GM20431 (cell line): ENCODE results near the gene PDXDC1.
"Not testable (repeated sequence)": the region's sequence is repeated elsewhere in the genome, so short reads cannot be mapped to it uniquely, and the experiment has no call there.

Source experiments
- in situ Hi-C: fragments of 300-500 bp; cut with MseI, MboI; formaldehyde crosslinking; loops from one replicate; pipeline ENCODE4 v1.15.0; 2020; ENCODE audit warnings: low sequenced_read_pairs; ENCODE audit not compliant: unreplicated experiment

Gene PDXDC1

DNA sequence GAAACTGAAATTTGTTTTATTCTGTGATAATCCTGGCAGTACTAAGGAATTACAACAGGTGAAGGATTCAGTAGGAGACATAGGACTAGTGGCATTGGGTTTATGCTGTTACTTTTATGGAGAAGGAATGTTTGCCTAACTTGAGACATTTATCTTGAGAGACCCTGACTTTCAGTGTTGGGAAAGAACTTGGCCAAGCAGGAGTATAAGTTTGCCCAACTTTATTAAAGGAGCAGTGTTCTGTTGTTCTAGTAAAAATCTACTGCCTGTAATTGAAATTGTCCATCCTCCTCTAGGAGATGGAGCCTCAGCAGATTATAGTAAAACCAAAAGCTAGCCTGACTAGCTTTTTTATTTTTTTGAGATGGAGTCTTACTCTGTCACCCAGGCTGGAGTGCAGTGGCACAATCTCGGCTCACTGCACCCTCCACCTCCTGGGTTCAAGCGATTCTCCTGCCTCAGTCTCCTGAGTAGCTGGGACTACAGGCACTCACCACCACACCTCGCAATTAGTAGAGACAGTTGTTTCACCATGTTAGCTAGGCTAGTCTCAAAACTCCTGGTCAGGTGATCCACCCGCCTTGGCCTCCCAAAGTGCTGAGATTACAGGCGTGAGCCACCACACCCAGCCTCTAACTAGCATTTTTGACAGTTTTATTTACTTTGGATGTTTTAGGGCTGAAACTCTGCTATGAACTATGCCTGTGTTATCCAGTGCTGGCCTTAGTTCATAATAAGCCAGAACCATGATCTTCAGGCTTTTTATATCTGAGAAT lies 30.7 kb downstream of the PDXDC1 start:
- in situ Hi-C loops: not testable (repeated sequence)

DNA sequence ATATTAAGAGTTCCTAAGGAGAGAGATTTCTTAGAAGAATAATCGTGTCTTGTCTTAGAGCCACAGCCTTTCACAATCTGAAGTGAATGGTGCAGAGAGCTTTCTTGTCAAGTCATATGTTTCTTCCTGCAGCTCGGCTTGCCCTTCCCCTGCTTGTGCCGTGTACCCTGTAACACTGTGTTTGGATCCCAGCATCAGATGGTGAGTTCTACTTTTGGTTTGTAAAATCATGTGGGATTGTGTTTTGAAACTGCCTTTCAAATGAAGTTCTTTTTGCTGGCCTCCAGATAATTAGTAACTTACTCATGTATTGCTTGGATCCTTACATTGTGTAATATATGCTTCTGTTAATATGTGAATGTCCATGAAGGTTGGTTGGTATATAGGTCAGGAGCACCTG lies 33.8 kb downstream of the PDXDC1 start:
- in situ Hi-C loops: not testable (repeated sequence)

DNA sequence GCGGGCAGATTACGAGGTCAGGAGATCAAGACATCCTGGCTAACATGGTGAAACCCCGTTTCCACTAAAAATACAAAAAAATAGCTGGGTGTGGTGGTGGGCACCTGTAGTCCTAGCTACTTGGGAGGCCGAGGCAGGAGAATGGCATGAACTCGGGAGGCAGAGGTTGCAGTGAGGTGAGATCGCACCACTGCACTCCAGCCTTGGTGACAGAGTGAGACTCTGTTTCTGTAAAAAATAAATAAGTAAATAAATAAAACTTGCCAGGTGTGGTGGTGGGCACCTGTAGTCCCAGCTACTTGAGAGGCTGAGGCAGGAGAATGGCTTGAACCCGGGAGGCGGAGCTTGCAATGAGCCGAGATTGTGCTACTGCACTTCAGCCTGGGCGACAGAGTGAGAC lies 38.1 kb downstream of the PDXDC1 start:
- in situ Hi-C loops: not testable (repeated sequence)

DNA sequence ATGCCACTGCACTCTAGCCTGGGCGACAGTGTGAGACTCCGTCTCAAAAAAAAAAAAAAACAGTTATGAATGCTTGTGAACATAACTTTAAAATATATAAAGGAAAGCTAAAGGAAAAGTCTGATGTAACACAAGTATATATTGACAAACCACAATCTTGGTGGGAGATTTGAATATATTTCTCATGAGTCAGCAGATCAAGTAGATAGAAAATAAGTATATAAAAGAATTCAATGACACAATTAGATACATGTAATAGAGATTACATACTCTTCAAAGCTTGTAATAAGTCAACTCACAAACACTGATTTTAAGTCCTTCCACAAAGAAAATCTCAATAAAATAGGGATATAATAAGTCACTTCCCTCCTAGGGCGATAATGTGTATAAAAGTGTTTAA lies 40.8 kb downstream of the PDXDC1 start:
- in situ Hi-C loops: not testable (repeated sequence)

DNA sequence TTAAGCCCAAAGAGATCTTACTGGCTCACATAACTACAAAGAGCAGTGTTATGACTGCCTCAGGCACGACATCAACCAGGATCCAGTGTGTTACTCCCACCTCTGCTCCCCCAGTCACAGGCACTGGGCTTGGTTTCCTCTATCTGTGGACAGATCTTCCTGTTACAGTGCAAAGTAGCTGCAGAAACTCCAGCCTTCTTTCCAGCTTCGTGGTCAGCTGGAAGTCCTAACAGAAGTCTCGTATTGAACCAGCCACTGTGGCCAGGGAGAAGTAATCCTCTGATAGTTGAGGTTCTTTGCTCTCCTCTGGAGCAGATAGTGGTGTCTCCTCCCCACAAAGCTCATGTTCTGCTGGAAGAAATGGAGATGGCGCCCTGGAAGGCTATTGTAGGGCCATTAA lies 41.5 kb downstream of the PDXDC1 start:
- in situ Hi-C loops: not testable (repeated sequence)

DNA sequence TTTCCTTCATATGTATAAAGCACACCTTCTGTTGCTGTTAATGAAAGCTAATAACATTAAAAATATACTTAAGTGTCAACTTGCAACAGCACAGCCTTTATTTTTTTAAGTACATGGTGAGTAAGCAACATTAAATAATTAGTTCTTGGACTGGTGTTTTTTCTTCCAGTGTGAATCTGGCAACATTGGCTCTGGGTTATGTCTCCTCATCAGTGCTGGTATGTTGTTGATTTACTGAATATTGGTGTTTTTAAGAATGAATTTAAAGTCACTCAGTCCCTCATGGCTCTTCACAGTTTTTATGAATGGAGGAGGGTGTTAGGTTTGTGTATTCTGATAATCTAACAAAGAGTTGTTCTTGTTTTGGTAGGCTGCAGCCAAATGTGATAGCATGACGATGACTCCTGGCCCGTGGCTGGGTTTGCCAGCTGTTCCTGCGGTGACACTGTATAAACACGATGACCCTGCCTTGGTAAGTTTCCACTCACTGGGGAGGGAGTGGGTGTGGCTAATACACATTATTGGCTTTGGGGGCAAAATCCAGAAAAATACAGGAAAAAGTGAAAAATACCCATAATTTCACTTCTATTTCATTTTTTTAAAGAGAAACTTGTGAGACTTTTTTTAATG lies 42.2 kb downstream of the PDXDC1 start:
- in situ Hi-C loops: not testable (repeated sequence)

DNA sequence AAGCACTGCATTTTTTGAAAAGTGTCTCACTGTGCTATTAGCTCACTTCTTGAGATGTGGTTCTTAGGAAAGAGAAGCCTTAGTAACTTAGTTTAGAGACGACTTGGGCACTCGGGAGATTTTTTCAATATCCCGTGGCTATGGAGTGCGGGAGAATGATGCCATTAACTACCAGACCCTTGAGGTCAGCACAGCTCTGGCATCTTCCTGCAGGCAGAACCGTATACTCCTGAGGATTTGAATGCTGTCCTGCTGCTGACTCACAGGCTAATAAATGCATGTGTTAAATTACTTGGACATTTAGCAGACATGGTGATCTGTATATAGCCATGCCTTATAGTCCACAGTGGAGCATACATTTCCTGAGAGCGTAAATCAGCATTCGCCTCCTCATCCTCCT lies 46.6 kb downstream of the PDXDC1 start:
- in situ Hi-C loops: not testable (repeated sequence)

DNA sequence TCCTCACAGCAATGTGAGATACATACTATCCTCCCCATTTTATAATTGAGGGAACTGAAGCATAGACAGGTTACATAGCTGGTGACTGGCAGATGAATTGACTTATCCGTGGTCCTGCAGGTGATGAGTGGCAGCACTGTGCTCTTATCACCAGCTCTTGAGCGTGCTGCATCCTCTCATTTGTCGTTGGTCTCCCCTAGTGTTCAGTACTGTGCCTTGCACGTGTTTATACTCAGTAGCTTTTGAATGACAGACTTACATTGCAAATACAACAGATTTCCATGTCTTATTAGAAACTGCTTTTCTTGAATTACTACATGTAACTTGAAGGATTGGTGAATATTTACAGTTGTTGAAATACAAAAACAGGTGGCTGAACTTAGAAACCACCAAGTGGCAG lies 47.4 kb downstream of the PDXDC1 start:
- in situ Hi-C loops: not testable (repeated sequence)

DNA sequence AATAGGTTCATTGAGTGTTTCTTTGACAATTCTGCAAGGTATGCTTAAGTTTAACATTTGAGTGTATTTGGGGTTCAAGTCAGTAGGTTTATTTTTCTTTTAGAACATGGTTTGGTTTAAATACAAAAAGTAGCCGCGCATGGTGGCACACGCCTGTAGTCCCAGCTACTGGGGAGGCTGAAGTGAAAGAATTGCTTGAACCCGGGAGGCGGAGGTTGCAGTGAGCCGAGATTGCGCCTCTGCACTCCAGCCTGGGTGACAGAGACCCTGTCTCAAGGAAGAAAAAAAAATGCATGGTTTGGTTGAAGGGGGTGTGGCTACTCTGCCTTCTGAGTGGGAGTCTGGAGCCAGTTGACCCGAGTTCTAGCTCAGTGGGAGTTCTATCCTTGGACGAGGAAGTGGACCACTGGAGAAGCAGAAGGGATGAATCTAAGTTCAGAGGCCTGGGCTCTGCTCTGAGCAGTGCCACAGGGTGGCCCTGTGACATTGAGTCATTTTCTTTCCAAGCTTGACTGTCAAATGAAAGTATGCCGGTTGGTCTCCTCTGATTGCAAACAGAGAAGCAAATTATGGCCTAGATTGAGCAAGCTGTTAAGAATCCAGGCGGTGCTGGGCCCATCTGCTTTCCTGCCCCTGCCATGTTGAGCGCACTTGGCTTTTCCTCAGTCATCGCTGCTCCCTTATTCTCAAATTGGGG lies 48.7 kb downstream of the PDXDC1 start:
- in situ Hi-C loops: not testable (repeated sequence)

DNA sequence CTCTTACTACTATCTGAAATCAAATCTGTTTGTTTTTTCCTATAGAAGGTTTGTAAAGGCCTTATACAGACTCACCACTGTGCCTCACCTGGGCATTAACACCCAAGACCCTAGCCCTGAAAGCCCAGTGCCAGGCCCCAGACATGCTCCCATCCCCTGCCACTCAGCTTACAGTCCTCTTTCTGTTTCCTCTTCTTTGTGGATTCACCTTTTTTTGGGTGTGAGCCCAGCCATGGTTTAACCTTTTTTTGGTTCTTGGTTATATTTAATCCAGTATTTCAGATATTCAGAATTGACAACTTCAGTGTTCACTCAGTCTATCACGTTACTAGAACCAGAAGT lies 50.0 kb downstream of the PDXDC1 start:
- in situ Hi-C loops: not testable (repeated sequence)

DNA sequence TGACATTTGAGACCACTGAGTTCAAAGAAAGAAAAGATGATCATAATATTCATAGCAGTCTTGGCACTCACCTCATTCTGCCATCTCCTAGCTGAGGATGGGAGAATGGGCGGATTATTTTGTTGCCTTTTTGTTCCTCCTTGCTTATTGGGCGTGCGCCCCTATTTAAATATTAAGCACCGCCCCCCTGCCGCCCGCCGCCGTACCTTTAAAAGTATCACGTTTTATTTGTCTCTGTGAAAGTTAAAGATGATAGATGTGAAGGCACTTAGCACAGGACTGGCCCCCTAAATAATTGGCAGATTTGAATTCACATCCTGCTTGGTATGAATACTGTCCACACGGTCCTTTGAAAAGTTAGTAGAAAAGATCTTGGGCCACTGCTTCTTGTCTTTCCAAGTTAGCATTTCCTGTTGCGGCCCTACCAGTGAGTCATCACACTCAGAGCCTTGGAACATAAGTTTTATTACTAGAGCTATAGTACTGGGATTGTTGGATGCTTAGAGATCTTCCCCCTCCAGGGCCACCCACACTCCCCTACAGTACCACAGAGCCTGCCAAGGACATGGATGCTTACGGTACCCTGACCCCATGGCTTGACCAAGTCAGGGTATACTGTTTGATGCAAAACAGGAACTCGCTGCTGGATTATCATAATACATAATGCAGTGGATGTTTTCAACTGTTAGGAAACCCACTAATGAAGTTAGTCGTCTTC lies 50.6 kb downstream of the PDXDC1 start:
- in situ Hi-C loops: not testable (repeated sequence)

DNA sequence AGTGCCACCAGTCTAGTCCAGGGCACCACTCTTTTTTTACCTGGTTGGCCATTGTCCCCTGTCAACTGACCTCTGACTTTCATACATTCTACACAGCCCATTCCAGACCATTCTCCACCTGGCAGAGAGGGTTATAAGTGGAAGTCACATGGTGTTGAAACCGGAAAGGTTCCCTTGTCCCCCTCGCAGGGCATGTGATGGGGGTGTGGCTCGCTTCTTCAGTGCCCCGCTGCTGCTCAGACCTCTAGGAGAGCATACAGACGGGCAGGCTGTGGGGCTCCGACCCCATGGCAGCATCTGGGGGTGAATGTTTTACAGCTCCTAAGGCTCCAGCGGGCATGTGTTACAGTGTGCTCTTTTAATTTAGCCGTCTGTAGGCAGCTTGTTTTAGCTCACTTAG lies 52.2 kb downstream of the PDXDC1 start:
- in situ Hi-C loops: not testable (repeated sequence)

DNA sequence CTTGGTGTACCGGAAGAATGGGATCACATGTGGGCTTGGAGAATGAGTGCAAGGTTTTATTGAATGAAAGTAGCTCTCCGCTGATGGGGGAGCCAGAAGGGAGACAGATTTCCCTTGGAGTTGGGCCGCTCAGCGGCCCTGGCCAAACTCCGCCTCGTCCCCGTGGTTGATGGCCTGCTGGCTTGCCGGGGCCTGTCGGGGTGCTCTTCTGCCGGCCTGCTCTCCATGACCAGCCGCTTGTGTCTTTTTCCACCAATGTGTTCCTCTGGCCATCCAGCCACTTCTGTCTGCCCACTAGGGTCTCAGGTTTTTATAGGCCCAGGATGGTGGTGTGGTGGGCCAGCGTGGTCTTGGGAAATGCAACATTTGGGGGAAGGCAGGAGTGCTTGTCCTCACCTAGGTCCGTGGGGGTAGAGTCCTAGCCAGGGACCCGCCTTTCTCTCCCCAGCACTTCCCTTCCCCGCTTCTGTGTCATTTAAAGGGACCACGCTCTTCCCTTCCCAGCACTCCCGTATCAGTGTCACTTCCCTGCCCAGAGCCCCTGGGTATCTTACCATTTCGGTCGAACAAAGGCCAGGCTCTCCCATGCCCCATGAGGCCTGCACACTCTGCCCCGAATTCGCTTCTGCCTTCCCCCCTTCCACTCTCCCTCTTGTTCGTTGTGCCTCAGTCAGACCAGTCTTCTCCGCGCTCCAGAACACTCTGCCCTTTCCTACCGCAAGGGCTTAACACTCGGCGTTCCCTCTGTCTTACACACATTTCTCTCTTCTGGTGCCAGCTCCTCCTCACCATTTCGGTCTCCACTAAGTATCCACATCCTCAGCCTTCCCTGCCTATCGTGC lies 52.9 kb downstream of the PDXDC1 start:
- in situ Hi-C loops: not testable (repeated sequence)

DNA sequence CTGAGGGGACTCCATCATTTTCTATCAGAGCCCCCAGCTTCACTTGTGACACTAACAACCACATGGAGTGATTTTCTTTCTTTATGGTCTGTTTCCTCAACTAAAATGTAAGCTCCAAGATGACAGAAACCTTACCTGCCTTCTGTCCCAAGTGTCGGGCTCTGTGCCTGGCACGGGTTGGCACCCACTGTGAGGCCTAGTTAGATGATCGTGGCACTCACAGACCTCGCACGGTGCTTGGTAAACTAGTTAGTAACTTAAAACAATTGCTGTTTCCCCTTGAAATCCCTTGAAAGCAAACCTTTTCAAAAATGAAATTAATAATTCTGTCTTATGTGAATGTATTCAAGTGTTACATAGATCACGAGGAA lies 53.5 kb downstream of the PDXDC1 start:
- in situ Hi-C loops: not testable (repeated sequence)

DNA sequence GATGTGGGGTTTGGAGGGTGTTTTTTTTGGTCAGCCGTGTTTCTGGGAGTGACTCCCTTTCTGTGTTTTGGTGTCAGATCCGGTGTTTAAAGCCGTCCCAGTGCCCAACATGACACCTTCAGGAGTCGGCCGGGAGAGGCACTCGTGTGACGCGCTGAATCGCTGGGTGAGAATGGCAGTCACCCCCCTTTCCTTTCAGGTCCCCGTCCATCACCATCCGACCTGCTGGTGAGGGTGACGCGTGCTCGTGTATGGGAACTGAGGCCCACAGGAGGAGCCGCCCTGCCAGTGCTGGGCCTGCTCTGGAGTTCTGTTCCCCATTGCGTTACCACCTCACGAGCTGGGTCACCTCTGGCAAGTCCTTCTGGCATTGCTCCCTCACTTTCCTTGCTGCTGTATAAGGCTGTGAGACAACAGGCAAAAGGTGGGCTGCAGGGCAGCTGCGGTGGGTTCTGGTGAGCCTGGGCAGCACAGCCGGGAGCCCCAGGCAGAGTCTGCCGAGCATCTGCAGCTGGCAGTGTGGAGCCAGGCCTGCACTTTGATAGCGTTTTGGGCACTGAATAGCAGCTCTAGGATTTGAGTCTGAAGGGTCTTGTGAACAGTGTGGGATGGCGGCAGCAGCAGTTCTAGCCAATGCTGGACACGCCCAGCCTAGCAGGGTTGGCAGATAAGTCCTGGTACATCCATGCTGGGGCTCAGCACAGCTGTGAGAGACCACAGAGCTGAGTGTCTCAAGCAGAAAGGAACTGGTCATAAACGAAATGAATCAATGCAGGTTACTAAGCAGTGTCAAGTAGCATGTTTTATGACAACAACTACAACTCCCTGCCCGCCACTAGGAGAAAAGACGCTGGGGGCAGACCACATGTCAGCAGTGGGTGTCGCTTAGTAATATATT lies 54.2 kb downstream of the PDXDC1 start:
- in situ Hi-C loops: not testable (repeated sequence)

DNA sequence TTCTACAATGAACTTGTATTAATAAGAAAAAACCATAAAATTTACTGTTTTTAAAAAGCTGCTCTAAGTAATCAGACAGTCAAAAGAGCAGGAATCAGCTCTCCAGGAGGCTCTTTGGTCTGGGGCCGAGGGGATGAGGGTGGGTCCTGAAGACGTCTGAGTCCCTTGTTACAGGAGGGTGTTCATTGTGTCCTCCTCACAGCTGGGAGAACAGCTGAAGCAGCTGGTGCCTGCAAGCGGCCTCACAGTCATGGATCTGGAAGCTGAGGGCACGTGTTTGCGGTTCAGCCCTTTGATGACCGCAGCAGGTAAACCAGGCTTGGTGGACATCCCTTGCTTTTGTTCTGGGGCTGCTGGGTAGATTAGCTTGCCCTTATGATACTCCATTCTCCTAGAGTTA lies 54.9 kb downstream of the PDXDC1 start:
- in situ Hi-C loops: not testable (repeated sequence)

DNA sequence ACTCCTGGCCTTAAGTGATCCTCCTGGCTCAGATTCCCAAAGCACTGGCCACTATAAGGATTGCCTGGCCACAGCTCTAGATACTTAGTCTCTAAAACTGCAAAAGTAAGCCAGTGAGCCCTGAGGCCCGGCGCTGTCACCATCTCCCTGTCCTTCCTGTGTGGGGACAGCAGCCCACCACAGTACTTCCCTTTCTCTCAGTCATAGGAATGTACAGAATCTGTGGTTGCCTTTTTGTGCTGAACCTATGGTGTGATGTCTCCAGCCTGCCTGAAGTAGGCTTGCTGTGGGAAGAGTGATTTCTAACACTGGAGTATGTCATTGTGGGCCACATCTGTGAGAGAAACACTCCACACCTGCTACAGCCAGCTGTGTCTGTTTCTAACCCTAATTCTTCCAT lies 56.4 kb downstream of the PDXDC1 start:
- in situ Hi-C loops: no loop called here

DNA sequence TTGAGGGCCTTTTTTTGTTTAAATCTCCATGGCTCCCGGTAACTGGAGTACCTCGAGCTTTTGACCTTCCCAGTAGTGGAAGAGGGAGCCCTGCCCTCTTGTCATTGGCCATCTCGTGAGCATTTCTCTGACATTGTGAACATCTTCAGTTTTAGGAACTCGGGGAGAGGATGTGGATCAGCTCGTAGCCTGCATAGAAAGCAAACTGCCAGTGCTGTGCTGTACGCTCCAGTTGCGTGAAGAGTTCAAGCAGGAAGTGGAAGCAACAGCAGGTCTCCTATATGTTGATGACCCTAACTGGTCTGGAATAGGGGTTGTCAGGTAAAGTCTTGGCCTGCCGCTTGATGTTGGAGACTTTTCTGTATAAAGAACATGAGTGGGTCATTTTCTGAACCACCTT lies 56.8 kb downstream of the PDXDC1 start:
- in situ Hi-C loops: no loop called here
